Measurements from ENCODE around the gene HKDC1. TPM values are rescaled to one million over a fixed set of nuclear protein-coding genes. Genes with fewer than 3 reads are reported as not detected.

The HKDC1 gene
- total and polyA plus RNA-seq, 2 donors (not counting 1 experiment from before 2014, with no cell fraction given): 0.01 TPM; not detected in 1

DNA sequence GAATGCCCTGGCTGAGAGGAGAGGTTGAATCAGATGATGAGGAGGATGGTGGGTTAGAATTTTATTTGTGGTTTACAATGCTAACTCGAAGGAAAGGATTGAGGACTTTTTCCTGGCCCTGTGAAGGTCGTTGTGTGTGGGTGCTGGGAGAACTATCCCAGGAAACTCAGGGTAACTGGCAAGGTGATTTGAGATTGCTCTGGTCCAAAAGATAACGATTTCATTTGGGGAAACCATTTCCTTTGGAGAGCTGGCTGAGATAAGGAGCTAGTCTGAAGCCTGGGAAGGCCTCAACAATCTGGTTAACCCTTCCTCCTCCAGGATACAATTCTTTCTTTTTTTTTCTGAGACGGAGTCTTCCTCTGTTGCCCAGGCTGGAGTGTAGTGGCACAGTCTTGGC is 91.2 kb downstream of the HKDC1 start:
- WGBS (ENCODE audit: insufficient coverage): 73% methylated on average over 4 of the region's 4 CpGs
- no peaks in the 10 kb centered on the region for H3K4me1 Mint-ChIP-seq
- no peaks in the 10 kb centered on the region for H3K9me3 ChIP-seq (ENCODE audit: control extremely low read depth in 1 of 3, control insufficient read depth in 2 of 3, insufficient read depth in 1 of 3, low read length in 2 of 3)
- no peaks in the 10 kb centered on the region for H3K36me3 ChIP-seq (replicated peaks in 1 of 2; ENCODE audit: control extremely low read depth in 1 of 2, control insufficient read depth in 1 of 2, extremely low read depth in 1 of 2, insufficient read depth in 2 of 2, low read length in 1 of 2)
- no peaks in the 10 kb centered on the region for H3K4me1 ChIP-seq (ENCODE audit: control insufficient read depth in 2 of 2, insufficient read depth in 2 of 2, low read length in 2 of 2)
- no peaks in the 10 kb centered on the region for H3K79me2 ChIP-seq (ENCODE audit: control insufficient read depth, insufficient read depth, low read length)
- H3K4me3 ChIP-seq (ENCODE audit: control extremely low read depth in 1 of 5, extremely low read depth in 1 of 5, insufficient read depth in 1 of 5, low read depth in 2 of 5, low read length in 4 of 5): no peak overlapping the region
- no peak overlapping the region for H3K4me2 ChIP-seq (replicated peaks; ENCODE audit: low read depth, low read length, poor library complexity, severe bottlenecking)
- ChIA-PET POLR2A (no interaction called here), CTCF (no interaction called here)
- ATAC-seq (ENCODE audit: low read depth): no peak
- H3K27ac ChIP-seq (ENCODE audit: low read length in 2 of 2): no peak overlapping the region
- intact Hi-C loops (cut with micrococcal nuclease): no loop called here
- H4K20me1 ChIP-seq (ENCODE audit: control insufficient read depth, insufficient read depth, low read length, poor library complexity, severe bottlenecking): no peaks in the 10 kb centered on the region
- no peak overlapping the region for H2AFZ ChIP-seq (ENCODE audit: insufficient read depth, low read depth, low read length, poor library complexity, severe bottlenecking)
- no peaks in the 10 kb centered on the region for H3K9me3 Mint-ChIP-seq (ENCODE audit: insufficient read depth)
- no peaks in the 10 kb centered on the region for H3K27me3 Mint-ChIP-seq
- no peaks in the 10 kb centered on the region for H3K27me3 ChIP-seq (replicated peaks in 1 of 4; ENCODE audit: control extremely low read depth in 1 of 4, control insufficient read depth in 3 of 4, insufficient read depth in 4 of 4, low read length in 3 of 4)
- DNase-seq: no peak
- H3K9ac ChIP-seq (ENCODE audit: low read length): no peak overlapping the region
- TF ChIP-seq, protein P1, sequence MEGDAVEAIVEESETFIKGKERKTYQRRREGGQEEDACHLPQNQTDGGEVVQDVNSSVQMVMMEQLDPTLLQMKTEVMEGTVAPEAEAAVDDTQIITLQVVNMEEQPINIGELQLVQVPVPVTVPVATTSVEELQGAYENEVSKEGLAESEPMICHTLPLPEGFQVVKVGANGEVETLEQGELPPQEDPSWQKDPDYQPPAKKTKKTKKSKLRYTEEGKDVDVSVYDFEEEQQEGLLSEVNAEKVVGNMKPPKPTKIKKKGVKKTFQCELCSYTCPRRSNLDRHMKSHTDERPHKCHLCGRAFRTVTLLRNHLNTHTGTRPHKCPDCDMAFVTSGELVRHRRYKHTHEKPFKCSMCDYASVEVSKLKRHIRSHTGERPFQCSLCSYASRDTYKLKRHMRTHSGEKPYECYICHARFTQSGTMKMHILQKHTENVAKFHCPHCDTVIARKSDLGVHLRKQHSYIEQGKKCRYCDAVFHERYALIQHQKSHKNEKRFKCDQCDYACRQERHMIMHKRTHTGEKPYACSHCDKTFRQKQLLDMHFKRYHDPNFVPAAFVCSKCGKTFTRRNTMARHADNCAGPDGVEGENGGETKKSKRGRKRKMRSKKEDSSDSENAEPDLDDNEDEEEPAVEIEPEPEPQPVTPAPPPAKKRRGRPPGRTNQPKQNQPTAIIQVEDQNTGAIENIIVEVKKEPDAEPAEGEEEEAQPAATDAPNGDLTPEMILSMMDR (IDR thresholded peaks at IDR 0.05): no peak
- TF ChIP-seq EZH2 (IDR thresholded peaks at IDR 0.05; ENCODE audit: borderline replicate concordance, insufficient read depth, low read depth, low read length, poor library complexity, severe bottlenecking): no peak
- H3K27ac Mint-ChIP-seq: no peak overlapping the region
- H3K4me3 Mint-ChIP-seq: no peak overlapping the region

DNA sequence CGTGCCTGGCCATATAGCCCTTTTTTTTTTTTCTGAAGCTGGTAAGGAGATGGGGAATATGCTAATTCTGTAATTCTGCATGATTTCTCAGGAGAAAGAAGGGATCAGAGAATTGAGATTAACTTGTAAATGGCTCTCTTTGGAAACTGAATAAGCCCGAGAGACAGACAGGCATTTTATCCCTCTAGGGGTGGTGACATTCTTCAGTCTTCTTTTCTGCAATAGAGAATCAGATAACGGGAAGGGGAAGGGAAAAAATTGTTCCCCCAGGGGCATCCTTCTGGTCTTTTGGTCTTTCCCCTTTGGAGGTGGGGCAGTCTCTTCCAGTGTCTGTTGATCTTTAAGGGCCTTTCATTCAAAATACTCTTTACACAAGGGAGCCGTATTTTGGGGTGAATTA is 92.4 kb downstream of the HKDC1 start:
- no peak for DNase-seq
- H3K4me3 ChIP-seq (ENCODE audit: control extremely low read depth in 1 of 5, extremely low read depth in 1 of 5, insufficient read depth in 1 of 5, low read depth in 2 of 5, low read length in 4 of 5): no peak overlapping the region
- CTCF ChIA-PET: interaction anchor here (1.3 kb wide), 1 partner anchor 80 kb away, joined by 3 read pairs; no protein-coding TSS in a partner anchor
- H3K9ac ChIP-seq (ENCODE audit: low read length): no peak overlapping the region
- H3K9me3 ChIP-seq (ENCODE audit: control extremely low read depth in 1 of 3, control insufficient read depth in 2 of 3, insufficient read depth in 1 of 3, low read length in 2 of 3): no peaks in the 10 kb centered on the region
- no peak for ATAC-seq (ENCODE audit: low read depth)
- intact Hi-C loops (cut with micrococcal nuclease): no loop called here
- Mint-ChIP-seq H3K4me1 (peaks cover 5% of the 10 kb centered on the region), H3K27me3 (no peaks in the 10 kb centered on the region), H3K9me3 (ENCODE audit: insufficient read depth) (no peaks in the 10 kb centered on the region), H3K27ac (no peak overlapping the region), H3K4me3 (no peak overlapping the region)
- H3K27me3 ChIP-seq (replicated peaks in 1 of 4; ENCODE audit: control extremely low read depth in 1 of 4, control insufficient read depth in 3 of 4, insufficient read depth in 4 of 4, low read length in 3 of 4): no peaks in the 10 kb centered on the region
- no peak overlapping the region for H3K4me2 ChIP-seq (replicated peaks; ENCODE audit: low read depth, low read length, poor library complexity, severe bottlenecking)
- TF ChIP-seq EZH2 (IDR thresholded peaks at IDR 0.05; ENCODE audit: borderline replicate concordance, insufficient read depth, low read depth, low read length, poor library complexity, severe bottlenecking): no peak
- TF ChIP-seq, protein P1 (IDR thresholded peaks at IDR 0.05): no peak
- no peaks in the 10 kb centered on the region for H4K20me1 ChIP-seq (ENCODE audit: control insufficient read depth, insufficient read depth, low read length, poor library complexity, severe bottlenecking)
- H3K79me2 ChIP-seq (ENCODE audit: control insufficient read depth, insufficient read depth, low read length): no peaks in the 10 kb centered on the region
- H2AFZ ChIP-seq (ENCODE audit: insufficient read depth, low read depth, low read length, poor library complexity, severe bottlenecking): no peak overlapping the region
- peaks cover 4 to 5% of the 10 kb centered on the region in 2 donors for H3K4me1 ChIP-seq (ENCODE audit: control insufficient read depth in 2 of 2, insufficient read depth in 2 of 2, low read length in 2 of 2)
- WGBS (ENCODE audit: insufficient coverage): 90% methylated on average over 2 of the region's 4 CpGs
- H3K36me3 ChIP-seq (replicated peaks in 1 of 2; ENCODE audit: control extremely low read depth in 1 of 2, control insufficient read depth in 1 of 2, extremely low read depth in 1 of 2, insufficient read depth in 2 of 2, low read length in 1 of 2): no peaks in the 10 kb centered on the region
- H3K27ac ChIP-seq (ENCODE audit: low read length in 2 of 2): no peak overlapping the region
- POLR2A ChIA-PET: no interaction called here
